Thymus (tissue), 11 donors: Measurements from ENCODE around the gene SFT2D3. TPM values are rescaled to one million over a fixed set of nuclear protein-coding genes. Genes with fewer than 3 reads are reported as not detected.

Source experiments
- DNase-seq, 9 donors: peaks; one replicate each; pipeline ENCODE4 v3.0.0-alpha.2; 2013; ENCODE audit warnings: low spot score in 9 of 9, low read depth in 6 of 9, missing footprints in 1 of 9
- H3K27ac ChIP-seq, 2 donors: one replicate each; pipeline ENCODE4 v1.5.1; 2013; ENCODE audit warnings: control low read depth in 1 of 2, low read depth in 1 of 2, low read length in 1 of 2, mild to moderate bottlenecking in 1 of 2, moderate library complexity in 1 of 2
- H3K27me3 ChIP-seq, 2 donors: one replicate each; pipeline ENCODE4 v1.5.1; 2013; ENCODE audit warnings: low read length in 1 of 2; ENCODE audit not compliant: control insufficient read depth in 2 of 2, insufficient read depth in 1 of 2
- H3K36me3 ChIP-seq, 2 donors: one replicate each; pipeline ENCODE4 v1.5.1; 2013; ENCODE audit warnings: low read length in 1 of 2, mild to moderate bottlenecking in 1 of 2, moderate library complexity in 1 of 2; ENCODE audit not compliant: control insufficient read depth in 2 of 2, insufficient read depth in 2 of 2
- H3K4me1 ChIP-seq, 2 donors: one replicate each; pipeline ENCODE4 v1.5.1; 2013; ENCODE audit warnings: low read length in 2 of 2; ENCODE audit not compliant: control insufficient read depth in 2 of 2, insufficient read depth in 2 of 2
- H3K4me3 ChIP-seq, 2 donors: one replicate each; pipeline ENCODE4 v1.5.1; 2013; ENCODE audit warnings: low read length in 2 of 2, control low read depth in 1 of 2, mild to moderate bottlenecking in 1 of 2
- H3K9me3 ChIP-seq, 2 donors: one replicate each; pipeline ENCODE4 v1.5.1; 2013; ENCODE audit warnings: low read length in 1 of 2, mild to moderate bottlenecking in 1 of 2; ENCODE audit not compliant: control insufficient read depth in 2 of 2, insufficient read depth in 1 of 2
- WGBS: extraction: QIAGEN DNeasy Blood & Tissue Kit; methylation state at CpG from one replicate; pipeline ENCODE4 v1.1.7; 2013; 5-methylcytosine and 5-hydroxymethylcytosine counted together
- polyA plus RNA-seq: library from polyadenylated mRNA; stranded (reverse); fragments of 200-250 nt; gene quantifications from one replicate; pipeline ENCODE4 v1.2.3, GENCODE V29; 2013
- total RNA-seq: library from RNA; stranded (reverse); fragments of 120-200 nt; gene quantifications from one replicate; pipeline ENCODE4 v1.2.4, GENCODE V29; 2013
- donor health status: healthy.

The SFT2D3 gene
- total and polyA plus RNA-seq, 2 donors = 7.3 to 8.8 TPM

DNA sequence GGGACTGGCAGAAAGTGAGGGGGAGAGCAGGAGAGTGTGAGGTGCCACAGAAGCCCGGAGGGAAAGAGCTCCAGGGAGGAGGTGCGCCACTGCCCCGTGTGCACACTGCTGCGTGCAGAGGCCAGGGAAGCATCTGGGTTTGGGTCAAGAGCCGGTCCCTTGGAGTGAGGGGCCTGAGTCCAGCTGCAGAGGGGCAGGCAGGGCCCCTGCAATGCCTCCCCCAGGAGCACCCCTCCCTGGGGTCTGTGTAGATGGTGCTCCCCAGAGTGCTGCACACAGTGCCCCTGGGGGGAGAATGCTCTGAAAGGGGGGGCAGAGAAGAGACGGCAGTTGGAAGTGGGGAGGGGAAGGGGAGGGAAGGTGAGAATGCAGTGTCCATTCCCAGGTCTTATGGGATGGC is 22.3 kb upstream of the SFT2D3 start:
- Histone ChIP-seq H3K27ac (no peak overlapping the region), H3K36me3 (no peaks in the 10 kb centered on the region), H3K27me3 (peaks cover 21 to 62% of the 10 kb centered on the region in 2 donors), H3K4me1 (peaks cover 2 to 24% of the 10 kb centered on the region in 2 donors), H3K9me3 (no peaks in the 10 kb centered on the region), H3K4me3 (no peak overlapping the region)
- WGBS = 96% methylated on average over 6 of the region's 6 CpGs
- no peak for DNase-seq

DNA sequence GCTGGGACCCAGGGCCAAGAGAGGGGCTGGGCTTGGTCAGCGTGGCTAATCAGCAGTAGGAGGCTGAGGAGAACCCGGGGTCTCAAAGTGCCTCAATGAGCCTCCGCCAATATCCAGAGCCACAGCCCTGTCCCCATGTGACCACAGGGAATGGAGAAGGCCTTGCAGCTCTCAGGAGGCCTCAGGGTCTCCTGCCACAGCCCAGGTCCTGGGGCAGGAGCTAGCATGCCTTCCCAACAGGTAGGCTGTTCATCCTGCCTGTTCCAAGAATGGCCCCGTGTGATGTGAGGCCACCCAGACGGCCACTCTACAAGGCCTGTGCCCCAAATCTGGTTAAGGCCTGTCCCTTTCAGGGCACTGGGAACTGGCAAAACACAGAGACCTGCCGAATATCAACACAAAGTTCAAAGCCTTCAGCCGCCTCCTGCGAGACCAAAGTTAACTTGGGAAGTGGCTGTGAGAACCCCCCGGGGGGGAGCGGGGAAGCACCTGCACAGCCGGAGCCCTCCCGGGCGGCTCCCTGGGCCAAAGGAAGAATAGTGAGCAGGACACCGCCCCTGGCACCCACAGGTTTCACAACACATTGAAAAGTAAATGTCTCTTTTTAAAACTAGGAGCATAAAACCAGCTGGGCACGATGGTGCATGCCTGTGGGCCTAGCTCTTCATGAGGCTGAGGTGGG is 21.5 kb upstream of the SFT2D3 start:
- WGBS = 89% methylated on average over 15 of the region's 15 CpGs
- no peaks in the 10 kb centered on the region for H3K36me3 ChIP-seq
- no peak overlapping the region for H3K27ac ChIP-seq
- H3K4me3 ChIP-seq = no peak overlapping the region
- H3K9me3 ChIP-seq = no peaks in the 10 kb centered on the region
- H3K27me3 ChIP-seq = peaks cover 13 to 54% of the 10 kb centered on the region in 2 donors
- peak in 1 of 9 donors; percentile 28 for DNase-seq
- peaks cover under 1 to 18% of the 10 kb centered on the region in 2 donors for H3K4me1 ChIP-seq

DNA sequence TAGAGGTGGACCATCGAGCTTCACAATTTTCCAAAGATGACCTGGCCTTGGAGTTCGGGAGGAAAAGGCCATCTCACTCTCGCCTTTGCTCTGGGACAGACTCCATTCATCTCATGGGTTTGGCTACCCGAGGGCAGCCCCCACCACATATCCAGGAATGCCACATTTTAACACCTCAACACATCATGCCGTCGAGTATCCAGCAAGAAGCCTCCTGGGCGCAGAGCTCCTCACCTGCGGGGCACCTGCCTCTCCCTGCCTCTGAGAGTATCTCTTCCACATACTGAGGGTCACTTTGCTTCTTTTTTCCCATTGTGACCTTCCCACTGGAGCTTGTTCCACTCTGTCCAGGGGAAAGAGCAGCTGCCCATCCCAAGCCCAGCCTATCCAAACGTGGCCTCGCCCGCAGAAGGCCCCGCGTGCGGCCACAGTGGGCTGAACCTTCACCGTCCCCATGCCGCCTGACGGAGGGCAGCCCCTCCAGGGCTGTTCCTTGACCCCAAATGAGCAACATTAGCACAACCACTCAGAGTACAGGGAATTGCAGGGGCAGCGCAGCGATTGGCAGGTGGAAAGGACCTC is 20.5 kb upstream of the SFT2D3 start:
- Histone ChIP-seq H3K27me3 (peaks cover 5 to 45% of the 10 kb centered on the region in 2 donors), H3K9me3 (no peaks in the 10 kb centered on the region), H3K4me3 (no peak overlapping the region), H3K27ac (no peak overlapping the region), H3K36me3 (no peaks in the 10 kb centered on the region), H3K4me1 (peaks cover 0 to 14% of the 10 kb centered on the region in 2 donors)
- no peak for DNase-seq
- WGBS = 93% methylated on average over 19 of the region's 19 CpGs

DNA sequence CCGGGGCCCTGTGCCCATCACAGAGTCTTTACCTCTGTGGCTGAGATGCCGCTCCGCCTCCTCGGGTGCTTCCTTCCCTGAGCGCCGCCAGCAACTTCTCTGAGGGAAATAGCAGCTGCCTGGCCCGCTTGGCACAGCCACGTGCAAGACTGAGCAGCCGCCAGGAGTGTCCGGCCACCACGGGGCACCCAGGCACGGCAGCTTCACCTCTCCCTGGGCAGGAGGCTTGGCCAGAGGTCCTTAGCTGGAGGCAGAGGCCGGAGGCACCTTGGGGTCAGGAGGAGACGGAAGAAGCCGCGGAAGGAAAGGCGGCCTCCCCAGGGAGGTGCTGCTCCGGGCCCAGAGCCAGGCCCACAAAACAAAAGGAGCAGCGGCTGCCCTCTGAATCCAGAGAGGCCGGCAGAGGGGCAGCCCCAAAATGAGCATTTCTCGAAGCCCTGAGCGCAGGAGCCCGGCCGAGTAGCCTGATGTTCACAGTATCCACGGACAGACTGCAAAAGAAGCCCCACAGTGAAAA is 20.0 kb upstream of the SFT2D3 start:
- H3K27me3 ChIP-seq = peaks cover 4 to 39% of the 10 kb centered on the region in 2 donors
- H3K4me1 ChIP-seq = peaks cover 0 to 12% of the 10 kb centered on the region in 2 donors
- WGBS = 66% methylated on average over 25 of the region's 25 CpGs
- H3K27ac ChIP-seq = no peak overlapping the region
- H3K36me3 ChIP-seq = no peaks in the 10 kb centered on the region
- H3K9me3 ChIP-seq = no peaks in the 10 kb centered on the region
- no peak overlapping the region for H3K4me3 ChIP-seq
- DNase-seq = no peak

DNA sequence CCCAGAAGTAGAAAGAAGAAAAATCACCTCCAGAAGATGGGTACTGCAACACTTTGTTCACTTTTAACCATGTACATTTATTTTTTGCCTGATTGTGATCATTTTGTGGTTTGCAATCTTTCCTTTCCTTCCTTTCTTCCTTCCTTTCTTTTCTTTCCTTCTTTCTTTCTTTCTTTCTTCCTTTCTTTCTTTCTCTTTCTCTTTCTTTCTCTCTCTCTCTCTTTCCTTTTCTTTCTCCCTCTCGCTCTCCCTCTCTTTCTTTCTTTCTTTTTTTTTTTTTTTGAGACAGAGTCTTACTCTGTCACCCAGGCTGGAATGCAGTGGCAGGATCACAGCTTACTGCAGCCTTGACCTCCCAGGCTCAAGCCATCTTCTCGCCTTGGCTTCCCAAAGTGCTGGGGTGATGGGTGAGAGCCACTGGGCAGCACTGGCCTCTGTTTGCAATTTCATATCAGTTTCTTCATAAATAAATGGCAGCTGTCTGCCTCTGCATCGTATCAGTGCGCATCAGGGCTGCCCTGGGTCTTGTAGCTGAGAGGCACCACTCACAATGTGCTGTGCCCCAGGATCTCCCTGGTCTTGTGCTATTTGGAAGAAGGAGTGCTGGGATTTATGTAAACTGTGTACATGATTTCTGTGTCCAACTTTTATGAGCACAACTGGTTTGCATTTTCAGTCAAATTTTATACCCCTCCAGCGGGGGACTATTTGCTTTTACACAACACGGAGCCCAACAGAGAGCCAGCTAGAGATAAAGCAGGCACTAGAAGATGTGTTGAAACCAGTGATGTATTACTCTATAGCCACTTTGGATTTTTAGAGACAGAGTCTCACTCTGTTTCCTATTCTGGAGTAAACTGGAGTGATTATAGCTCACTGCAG is 19.1 kb upstream of the SFT2D3 start:
- Histone ChIP-seq H3K4me3 (no peak overlapping the region), H3K4me1 (peaks cover 0 to 12% of the 10 kb centered on the region in 2 donors), H3K27ac (no peak overlapping the region), H3K27me3 (peaks cover 4 to 31% of the 10 kb centered on the region in 2 donors), H3K36me3 (no peaks in the 10 kb centered on the region), H3K9me3 (no peaks in the 10 kb centered on the region)
- DNase-seq = no peak
- WGBS = 97% methylated on average over 6 of the region's 6 CpGs

DNA sequence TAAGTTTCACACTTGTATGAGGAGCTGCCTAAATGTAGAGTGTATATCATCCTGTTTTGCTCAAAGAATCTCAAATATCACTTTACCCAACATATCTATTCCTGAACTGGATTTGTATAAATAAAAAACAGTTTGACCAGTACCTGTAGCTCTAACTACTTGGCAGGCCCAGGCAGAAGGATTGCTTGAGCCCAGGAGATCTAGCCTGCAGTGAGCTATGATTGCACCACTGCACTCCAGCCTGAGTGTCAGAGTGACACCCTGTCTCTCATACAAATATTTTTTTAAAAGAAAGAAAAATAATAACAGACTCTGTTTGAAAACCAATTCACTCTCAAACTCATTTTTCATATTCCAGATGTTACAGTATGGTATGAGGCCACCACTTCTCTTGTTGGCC is 18.2 kb upstream of the SFT2D3 start:
- H3K4me1 ChIP-seq = peaks cover 0 to 12% of the 10 kb centered on the region in 2 donors
- no peaks in the 10 kb centered on the region for H3K9me3 ChIP-seq
- peaks cover 0 to 23% of the 10 kb centered on the region in 2 donors for H3K27me3 ChIP-seq
- no peaks in the 10 kb centered on the region for H3K36me3 ChIP-seq
- H3K27ac ChIP-seq = no peak overlapping the region
- no peak overlapping the region for H3K4me3 ChIP-seq
- DNase-seq = no peak

DNA sequence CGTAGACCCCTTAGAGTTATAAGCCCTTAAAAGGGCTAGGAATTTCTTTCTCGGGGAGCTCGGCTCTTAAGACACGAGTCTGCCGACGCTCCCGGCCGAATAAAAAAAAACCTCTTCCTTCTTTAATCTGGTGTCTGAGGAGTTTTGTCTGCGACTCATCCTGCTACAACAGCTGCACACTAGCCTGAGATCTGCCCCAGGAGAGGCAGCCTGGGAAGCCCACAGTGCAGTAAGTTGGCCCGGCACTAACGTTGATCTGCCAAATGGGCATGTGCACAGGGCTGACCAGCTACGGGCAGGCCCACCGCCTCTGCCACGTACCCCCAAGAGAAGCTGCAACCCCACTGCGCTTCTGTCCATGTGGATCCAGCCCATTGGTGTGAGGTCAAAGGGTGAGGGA is 17.5 kb upstream of the SFT2D3 start:
- Histone ChIP-seq H3K36me3 (no peaks in the 10 kb centered on the region), H3K27me3 (peaks cover 0 to 16% of the 10 kb centered on the region in 2 donors), H3K27ac (no peak overlapping the region), H3K4me3 (no peak overlapping the region), H3K9me3 (peaks cover 0 to under 1% of the 10 kb centered on the region in 2 donors), H3K4me1 (peaks cover 0 to 12% of the 10 kb centered on the region in 2 donors)
- DNase-seq = no peak
- 98% methylated on average over 15 of the region's 15 CpGs for WGBS

DNA sequence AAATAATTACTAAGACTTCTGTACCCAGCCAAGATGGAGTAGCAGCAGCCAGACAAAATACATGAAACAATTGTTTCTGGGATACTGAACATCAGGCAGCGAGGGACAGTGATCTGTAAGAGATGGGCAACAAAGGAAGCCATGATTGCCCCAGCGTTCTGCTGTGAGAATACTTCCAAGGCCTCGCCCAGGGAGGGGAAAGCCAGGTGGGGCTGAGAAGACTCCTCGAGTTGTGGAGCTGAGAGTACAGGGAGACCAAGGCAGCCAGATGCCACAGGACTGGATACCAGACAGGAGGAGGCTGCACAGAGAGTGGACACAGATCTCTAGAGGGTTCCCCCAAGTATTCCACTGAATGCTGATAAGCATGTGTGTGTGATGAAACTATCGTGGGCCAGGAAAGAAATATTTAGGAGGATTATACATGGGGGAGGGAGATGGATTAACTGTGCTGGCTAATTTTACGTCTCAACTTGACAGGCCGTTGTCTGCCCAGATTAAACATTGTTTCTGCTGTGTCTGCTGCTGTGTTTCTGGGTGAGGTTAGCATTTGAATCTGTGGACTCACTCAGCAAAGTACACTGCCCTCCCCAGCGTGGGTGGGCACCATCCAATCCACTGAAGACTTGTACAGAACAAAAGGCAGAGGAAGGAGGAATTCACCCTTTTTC is 15.8 kb upstream of the SFT2D3 start:
- peaks cover 0 to 6% of the 10 kb centered on the region in 2 donors for H3K4me1 ChIP-seq
- H3K9me3 ChIP-seq = peaks cover 0 to 15% of the 10 kb centered on the region in 2 donors

More for the DNA sequence above, 15.8 kb upstream of the SFT2D3 start:
- Histone ChIP-seq H3K36me3 (no peaks in the 10 kb centered on the region), H3K27ac (no peak overlapping the region), H3K4me3 (no peak overlapping the region), H3K27me3 (peaks cover 0 to 8% of the 10 kb centered on the region in 2 donors)
- WGBS = 93% methylated on average over 8 of the region's 8 CpGs
- DNase-seq = no peak
